GM18873 (cell line): ENCODE data around the gene RAB30.

ENCODE experiments used
- ATAC-seq: cut with Tn5 transposase; IDR thresholded peaks from one replicate; pipeline ENCODE4 v1.9.1; 2021; ENCODE audit warnings: mild to moderate bottlenecking, moderate library complexity, moderate number of reproducible peaks; ENCODE audit not compliant: unreplicated experiment, low FRiP score

The RAB30 gene

DNA sequence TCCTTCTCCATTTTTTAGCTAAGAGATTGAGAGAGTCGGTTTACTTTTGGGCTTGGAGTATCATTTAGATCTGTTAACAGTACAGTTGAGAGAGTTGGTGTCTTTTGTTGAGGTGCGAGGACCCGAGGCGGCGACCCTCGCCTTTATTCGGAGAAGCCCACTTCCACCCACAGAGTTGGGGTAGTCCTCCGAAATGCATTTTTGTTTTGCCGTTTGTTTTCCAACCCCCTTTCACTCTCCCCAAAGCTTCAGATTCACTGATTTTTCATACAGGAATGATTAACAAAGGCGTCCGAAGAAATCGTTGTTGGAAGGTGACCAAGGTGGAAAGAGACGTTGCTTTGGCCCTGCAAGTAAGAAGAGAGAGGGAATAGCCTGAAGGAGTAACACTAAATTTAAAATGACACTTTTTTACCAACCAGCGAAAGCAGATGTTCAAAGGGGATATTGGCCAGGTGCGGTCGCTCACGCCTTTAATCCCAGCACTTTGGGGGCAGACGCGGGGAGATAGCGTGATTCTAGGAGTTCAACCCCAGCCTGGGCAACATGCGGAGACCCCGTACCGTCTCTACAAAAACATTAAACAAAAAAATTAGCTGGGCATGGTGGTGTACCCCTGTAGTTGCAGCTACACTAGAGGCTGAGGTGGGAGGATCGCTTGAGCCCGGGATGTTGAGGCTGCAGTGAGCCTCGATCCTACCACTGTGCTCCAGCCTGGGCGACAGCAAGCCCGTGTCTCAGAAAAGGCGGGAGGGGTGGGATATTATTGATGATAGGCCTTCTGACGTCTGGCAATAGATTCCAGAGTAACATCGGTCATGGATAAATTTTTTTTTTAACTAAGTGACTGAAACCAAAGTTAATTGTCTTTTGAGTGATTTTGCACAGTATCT lies 899 bp upstream of the RAB30 start:
- no peak for ATAC-seq

DNA sequence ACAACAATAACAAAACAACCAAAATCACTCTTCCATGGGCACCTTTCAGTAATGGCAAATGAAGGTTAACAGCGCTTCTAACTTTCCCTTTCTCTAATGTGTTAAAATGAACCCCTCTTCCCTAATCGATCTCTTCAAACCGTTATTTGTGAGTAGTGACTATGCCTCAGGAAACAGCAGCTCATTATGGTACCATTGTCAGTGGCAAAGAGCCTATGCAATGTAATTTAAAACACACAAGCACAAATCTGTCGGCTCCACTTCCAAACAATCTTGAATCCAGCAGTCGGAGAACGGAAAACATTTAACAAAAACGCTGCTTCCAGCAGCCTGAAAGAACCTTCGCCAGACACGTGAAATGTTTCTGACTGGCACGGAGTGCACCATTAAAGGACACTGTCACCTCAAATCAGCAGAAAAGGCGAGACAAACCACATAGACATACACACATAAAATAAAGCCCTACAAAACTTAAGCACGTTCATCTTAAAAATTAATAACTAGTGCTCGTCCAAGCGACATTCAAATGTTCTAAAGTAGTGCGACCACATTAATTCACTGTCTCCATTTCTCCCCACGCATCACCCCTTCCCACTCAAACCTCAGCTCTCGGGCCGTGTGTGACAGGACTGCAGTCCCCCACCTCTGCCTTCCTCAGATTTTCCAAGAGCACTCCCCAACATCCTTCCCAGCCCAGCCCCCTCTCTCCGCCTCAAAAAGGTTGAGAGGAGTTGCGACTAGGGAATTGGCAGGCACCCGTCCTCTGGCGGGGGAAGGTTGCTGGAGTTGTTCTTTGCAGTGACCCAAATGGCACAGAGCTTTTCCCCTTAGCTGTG lies 748 bp downstream of the RAB30 start:
- no peak for ATAC-seq

DNA sequence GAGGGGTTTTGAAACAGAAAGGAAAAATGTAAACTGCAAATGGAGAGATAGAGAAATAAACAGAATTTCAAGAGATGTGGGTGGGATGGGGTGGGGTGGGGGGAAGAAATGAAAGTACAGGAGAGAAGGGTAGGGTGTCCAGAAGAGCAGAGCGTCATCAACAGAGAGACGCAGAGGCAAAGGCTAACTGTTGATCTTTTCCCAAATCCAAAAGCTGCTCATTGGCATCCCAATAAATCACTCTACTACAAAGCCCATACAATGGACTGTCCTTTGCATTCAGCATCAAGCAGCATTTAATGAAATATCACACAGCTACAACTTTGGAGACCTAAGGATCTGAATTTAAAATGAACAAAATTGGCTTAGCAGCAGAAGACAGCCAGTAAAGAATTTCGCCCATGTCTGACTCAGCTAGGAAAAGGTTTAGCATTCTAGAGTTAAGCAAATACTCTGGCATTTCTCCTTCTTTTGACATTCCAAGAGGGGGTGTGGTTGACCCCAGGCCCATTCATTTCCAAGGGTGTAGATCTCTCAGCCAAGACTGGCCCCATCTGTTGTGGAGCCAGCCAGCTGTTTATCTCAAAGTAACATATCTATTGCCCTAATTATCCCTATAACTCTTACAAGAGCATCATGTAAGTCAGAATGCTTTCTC lies 1.5 kb downstream of the RAB30 start:
- no peak for ATAC-seq

DNA sequence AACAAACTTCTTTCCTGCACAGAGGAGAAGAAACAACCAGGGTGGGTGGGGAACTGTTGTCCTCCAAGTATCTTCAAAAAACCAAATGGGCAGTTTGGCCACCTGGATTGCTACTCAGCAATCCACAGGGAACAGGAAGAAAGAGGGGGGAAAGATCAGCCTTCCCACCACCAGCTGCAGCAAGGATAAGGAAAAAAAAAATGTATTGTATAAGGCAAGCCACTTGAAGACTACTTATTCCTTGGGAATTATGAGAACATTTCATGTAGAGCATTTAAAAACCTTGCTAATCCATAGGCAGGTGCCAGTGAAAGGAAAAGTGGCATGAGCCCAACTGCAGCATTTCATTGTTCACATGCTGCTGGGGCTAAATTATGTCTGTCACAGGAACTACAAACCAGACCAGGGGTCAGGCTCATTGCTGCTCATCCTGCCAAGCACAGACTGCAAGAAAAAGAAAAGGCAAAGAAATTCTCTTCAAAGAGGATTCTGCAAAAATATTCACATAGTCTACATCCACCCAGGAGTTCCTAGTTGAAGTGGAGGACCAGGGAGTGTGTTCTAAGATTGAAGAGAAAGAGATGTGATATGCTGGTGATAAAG lies 2.2 kb downstream of the RAB30 start:
- ATAC-seq, result no peak

DNA sequence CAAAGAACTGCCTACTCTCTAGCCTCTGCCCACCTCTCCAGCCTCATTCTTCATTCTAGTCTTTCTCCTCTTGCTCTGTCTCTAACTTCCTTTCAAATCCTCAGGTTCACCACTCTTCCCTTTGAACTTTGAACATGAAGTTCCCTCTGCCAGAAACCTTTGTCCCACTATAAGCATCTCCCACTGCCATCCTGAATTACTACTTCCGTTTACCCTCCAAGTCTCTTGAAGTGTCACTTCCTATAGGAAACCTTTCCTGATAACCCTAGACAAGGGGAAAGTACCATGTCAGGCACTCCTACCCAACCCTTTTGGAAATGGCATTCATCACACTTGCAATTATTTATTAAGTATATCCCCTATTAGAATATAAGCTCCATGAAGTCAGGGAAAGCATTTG lies 3.1 kb downstream of the RAB30 start:
- no peak for ATAC-seq

DNA sequence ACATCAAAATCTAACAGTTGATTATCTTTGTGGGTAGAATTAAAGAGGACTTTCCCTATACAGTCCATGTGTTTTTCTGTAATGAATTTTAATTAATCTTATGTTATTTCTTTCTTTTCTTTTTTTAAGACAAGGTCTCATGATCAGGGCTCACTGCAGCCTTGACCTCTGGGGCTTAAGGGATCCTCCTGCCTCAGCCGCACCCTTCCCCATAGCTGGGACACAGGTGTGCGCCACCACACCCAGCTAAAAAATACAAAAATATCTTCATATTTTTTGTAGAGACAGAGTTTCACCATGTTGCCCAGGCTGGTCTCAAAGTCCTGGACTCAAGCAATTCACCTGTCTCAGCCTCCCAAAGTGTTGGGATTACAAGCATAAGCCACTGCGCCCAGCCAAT lies 7.7 kb downstream of the RAB30 start:
- ATAC-seq, result no peak

DNA sequence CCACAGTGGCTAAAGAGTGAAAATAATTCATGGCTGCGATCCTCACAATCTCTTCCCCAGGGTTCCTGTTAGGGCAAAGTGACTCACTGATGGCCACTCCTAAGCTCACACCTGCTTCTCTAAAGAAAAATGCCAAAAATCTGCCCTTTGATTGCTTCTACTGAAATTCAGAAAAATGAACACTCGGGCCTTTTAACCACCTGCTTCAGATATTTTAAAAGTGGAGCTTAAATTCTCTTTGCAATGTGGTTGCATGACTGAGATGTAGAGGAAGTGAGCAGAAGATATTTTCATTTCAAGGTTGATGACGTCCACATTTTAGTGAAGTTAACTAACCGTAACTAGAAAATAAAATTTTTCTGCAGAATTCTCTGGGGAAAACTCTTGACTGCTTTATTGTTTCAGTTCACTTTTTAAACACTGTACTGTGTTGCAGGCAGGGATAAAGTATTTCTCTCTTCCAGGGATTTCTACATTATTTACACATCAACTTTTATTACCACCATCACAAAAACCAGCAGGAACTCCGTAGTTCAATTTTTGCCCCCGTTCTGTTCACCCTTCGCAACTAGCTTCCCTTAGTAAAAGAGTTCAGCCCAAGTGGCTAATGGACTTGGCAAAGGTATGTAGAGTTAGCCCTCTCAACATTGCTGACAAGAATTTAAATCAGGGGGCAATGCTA lies 8.5 kb downstream of the RAB30 start:
- peak; percentile 48 for ATAC-seq

DNA sequence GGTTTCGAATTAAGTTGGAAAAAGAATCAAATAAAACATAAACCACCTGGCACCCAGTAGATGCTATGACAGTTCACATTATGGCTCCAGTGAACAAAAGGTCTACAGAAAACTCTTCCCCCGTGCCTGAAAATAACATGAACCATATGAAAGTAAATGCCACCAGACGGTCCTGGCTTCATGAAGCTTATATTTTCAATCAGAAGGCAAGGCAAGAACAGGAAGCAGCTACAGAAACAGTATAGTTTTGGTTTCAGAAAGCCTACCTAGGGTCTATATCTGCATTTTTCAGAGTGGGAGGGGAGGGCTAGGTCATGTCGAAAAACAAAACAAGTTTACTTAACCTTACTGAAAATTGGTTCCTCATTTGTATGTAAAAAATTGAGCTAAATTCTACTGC lies 9.8 kb downstream of the RAB30 start:
- ATAC-seq, result peak; percentile 79

DNA sequence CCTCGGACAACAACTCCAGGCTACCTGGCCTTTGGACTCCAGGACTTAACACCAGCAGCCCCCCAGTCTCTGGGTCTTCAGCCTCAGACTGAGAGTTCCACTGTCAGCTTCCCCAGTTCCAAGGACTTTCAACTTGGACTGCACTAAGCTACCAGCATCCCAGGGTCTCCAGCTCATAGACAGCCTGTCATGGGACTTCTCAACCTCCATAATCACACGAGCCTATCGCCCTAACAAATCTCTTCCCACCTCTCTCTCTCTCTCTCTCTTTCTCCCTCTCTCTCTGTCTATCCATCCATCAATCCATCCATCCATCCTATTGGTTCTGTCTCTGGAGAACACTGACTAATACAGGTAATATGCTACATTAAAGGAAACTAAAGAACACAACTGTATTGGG lies 10.7 kb downstream of the RAB30 start:
- ATAC-seq, result no peak

DNA sequence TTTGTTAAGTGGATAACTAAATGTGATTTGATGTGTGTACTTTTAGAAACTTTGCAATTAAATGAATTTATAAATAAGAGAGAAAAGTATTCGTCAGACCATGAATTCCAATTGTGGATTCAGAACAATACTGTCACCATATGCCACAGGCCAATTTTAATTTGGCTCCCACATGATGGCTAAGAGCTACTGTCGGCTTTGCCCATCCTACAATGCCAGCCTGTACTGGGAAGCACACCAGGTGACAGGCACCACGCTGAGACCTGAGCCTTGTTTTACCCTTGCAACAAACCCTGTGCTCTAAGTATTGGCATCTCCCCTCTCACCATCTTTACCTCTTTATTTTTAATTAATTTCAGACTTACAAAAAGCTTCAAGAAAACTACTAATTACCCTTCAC lies 14.0 kb downstream of the RAB30 start:
- no peak for ATAC-seq

DNA sequence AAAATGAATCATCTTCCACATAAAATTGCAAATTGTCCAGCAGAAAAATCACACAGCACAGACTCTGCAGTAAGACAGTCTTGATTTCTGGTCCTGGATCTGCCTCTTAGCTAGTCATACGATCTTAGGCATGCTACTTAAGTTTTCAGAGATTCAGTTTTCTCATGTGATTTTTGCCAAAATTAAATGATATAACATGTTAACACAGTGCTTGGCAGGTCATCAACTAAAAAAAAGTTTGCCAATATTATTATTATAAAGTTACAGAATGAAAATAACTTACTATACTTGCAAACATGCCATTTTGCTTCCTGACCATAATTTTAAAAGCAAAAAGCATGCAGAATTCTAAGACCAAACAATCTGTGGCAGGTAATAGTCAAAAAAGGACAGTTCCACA lies 15.1 kb downstream of the RAB30 start:
- ATAC-seq, result no peak

DNA sequence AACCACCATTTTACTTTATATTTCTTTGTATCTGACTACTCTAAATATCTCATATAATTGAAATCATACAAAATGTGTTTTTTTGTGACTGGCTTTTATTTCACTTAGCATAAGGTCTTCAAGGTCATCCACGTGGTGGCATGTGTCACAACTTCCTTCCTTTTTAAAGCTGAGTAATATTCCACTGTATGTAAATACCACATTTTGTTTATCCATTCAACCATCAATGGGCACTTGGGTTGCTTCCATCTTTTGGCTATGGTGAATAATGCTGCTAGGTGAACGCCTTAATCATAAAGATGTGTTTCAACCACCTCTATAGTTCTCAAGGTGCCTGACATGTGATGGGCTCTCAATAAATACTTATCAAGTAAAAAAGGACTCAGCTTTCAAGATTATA lies 15.5 kb downstream of the RAB30 start:
- no peak for ATAC-seq

DNA sequence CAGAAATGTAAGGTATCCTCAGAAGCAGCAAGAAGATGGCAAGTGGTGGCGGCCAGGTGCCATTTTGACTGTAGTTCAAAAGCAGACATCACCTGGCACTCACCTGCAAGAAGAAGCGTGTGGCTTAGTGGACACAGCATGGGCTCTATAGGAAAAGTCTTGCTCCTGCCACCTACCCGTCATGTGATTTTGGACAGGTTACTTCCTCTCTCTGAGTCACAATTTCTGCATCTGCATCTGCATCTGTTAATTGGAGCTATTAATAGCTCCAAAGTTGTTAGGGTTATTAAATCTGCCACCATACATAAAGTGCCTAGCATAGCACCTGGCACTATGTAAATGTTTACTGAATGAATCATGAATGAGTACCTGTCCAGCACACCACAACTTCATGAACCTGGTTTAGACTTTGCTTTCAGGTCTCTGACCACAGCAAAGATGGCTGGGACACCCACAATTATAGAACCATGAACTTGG lies 16.8 kb downstream of the RAB30 start:
- no peak for ATAC-seq

DNA sequence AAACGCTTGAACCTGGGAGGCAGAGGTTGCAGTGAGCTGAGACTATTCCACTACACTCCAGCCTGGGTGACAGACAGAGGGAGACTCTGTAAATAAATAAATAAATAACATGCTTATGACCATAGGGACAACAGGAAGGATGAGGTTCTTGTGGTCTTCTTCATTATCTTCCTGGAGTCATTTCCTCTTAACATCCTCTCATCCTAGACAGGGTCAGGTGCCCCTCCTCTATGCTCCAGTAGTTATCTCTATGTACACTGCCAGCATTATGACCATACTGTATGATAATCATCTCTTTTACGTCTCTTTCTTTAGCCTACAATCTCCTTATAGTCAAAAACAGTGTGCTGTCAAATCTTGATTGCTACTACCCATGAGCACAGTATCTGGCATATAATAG lies 17.7 kb downstream of the RAB30 start:
- peak; percentile 83 for ATAC-seq

DNA sequence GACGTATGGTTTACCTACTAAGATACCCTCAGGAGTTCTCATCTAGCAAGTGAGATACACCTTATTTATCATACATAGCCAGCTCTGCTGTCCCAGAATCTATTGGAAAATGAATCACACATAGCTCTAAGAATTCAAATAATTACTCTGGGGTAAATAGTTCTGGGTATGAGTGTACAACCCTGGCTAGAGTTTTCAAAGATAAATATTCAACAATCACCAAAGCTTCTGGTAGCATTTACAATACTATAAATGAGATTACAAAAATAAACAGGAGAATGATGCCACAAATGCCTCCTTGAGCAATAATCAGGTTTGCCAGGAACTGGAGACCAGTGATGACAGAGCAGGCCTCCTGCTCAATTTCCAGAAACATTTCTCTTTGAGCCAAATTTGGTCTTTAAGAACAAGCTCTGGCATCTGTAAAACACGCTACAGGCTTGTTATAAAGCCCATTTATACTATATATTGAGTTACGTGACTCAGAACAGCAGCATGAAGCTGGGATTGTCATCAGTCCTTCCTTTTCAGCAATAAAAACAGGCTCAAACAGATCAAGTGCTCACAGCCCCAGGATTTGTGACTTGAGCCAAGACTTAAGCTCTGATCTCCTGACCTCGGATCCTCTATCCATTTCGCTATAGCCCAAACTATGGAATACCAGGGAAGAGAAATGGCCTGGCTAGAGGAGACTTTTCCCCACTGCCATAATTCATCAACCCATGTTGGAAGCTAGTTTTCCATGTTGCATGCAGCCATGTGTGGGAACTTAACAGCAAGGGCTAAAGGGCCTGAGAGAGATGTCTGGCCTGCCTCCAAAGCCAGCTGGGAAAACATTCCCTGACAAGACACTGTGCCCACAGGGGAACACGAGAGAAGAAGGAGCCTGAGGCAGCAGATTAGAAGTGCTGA lies 19.7 kb downstream of the RAB30 start:
- no peak for ATAC-seq

DNA sequence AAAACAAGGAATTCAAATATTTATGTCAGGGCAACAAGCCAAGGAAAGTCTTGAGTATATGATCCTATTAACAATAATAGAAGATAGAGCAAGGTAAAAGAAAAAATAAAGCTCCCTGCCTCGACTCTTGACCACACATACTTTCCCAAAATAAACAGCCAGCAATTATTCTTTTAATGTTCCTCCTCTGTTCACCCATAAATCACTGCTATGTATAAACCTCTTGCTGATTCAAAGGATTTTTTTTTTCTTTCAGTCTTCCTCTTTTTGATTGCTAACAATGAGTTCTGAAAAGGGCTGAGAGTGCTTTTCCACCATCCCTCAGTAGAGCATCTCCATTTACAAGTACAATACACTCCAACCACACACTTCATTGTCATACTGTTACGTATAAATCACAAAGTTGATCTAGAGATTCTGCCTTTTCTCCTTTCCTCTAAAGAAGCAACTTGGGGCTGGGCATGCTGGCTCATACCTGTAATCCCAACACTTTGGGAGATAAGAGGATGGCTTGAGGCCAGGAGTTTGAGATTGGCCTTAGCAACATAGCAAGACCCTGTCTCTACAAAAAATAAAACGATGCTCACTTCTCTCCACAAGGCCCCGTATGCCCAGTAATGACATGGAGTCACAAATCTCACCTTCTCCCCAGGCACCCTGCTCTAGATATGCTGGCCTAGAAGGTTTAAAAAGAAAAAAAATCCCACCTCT lies 24.0 kb downstream of the RAB30 start:
- no peak for ATAC-seq

DNA sequence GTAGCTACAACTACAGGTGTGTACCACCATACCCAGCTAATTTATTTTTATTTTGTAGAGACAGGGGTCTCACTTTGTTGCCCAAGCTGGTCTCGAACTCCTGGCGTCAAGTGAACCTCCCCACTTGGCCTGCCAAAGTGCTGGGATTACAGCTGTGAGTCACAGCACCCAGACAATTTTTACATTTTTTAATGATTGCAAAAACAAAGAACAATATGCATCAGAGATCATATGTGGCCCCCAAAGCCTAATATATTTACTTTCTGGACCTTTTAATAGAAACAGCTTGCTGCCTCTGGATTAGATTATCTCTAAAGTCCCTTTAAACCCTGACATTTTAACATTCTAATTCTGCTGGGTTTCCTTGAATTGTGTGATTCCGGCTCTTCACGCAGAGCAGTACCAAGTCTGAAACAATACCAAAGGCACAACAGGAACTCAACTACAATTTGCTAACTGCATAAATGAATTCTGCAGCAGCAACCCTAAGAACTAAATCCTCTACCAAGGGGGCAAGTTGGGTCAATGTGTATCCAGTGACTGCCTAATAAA lies 25.0 kb downstream of the RAB30 start:
- no peak for ATAC-seq
